Osteoblast (primary cell): ENCODE measurements around the gene BTRC. TPM values are rescaled to one million over a fixed set of nuclear protein-coding genes. Genes with fewer than 3 reads are reported as not detected.
"Not testable (repeated sequence)": the region's sequence is repeated elsewhere in the genome, so short reads cannot be mapped to it uniquely, and the experiment has no call there.

Experiments
- DNase-seq: peaks from one replicate; pipeline ENCODE4 v3.0.0; 2011; ENCODE audit warnings: low spot score, mixed read lengths; ENCODE audit not compliant: insufficient read length; ENCODE audit errors: missing footprints
- H2AFZ ChIP-seq: 2 replicates; pipeline ENCODE4 v1.6.0; 2011; ENCODE audit warnings: mild to moderate bottlenecking, low read length
- H3K27ac ChIP-seq: 2 replicates; pipeline ENCODE4 v1.5.1; 2011; ENCODE audit warnings: mild to moderate bottlenecking, low read depth, low read length, moderate library complexity
- H3K27me3 ChIP-seq: 2 replicates; pipeline ENCODE4 v1.6.0; 2012; ENCODE audit warnings: mild to moderate bottlenecking, control low read depth, inconsistent platforms, low read length, moderate library complexity; ENCODE audit not compliant: insufficient read depth
- H3K36me3 ChIP-seq: 2 replicates; pipeline ENCODE4 v1.5.1; 2011; ENCODE audit warnings: mild to moderate bottlenecking, low read length, control low read depth, moderate library complexity; ENCODE audit not compliant: insufficient read depth
- H3K4me1 ChIP-seq: 2 replicates; pipeline ENCODE4 v1.5.1; 2011; ENCODE audit warnings: mild to moderate bottlenecking, low read length, control low read depth, moderate library complexity; ENCODE audit not compliant: insufficient read depth
- H3K4me2 ChIP-seq: 2 replicates; pipeline ENCODE4 v1.6.0; 2011; ENCODE audit warnings: mild to moderate bottlenecking, low read length; ENCODE audit not compliant: insufficient read depth
- H3K4me3 ChIP-seq: fragments of 200-600 bp; sonication (generic); 3 replicates; pipeline ENCODE4 v1.5.1; 2012; ENCODE audit warnings: mild to moderate bottlenecking, low read length, inconsistent platforms; ENCODE audit not compliant: insufficient read depth
- H3K79me2 ChIP-seq: 2 replicates; pipeline ENCODE4 v1.6.0; 2012; ENCODE audit warnings: mild to moderate bottlenecking, low read length, control low read depth, inconsistent platforms; ENCODE audit not compliant: insufficient read depth
- H3K9me3 ChIP-seq: 2 replicates; pipeline ENCODE4 v1.5.1; 2011; ENCODE audit warnings: low read depth, low read length, control low read depth
- H4K20me1 ChIP-seq: 2 replicates; pipeline ENCODE4 v1.6.0; 2012; ENCODE audit warnings: mild to moderate bottlenecking, low read length, control low read depth; ENCODE audit not compliant: insufficient read depth
- CTCF ChIP-seq: IDR thresholded peaks from 2 replicates; pipeline ENCODE4 v1.5.1; 2011; ENCODE audit warnings: mild to moderate bottlenecking, low read depth, low read length, moderate library complexity; ENCODE audit errors: extremely low read depth
- total RNA-seq: library from RNA; depleted of rRNA; stranded (reverse); fragments of >200 nt; gene quantifications from 2 replicates; pipeline ENCODE4 v1.2.3, GENCODE V29; 2012

The BTRC gene
- total RNA-seq, 1 donor, result 11.2 TPM

GRCh38 chr10:101588879-101589278 lies 234.9 kb downstream of the BTRC start:
- H3K79me2 ChIP-seq, result peaks cover 26% of the 10 kb centered on the region
- H2AFZ ChIP-seq, result peak overlapping the region; percentile 85
- H4K20me1 ChIP-seq, result peaks cover 2% of the 10 kb centered on the region
- H3K9me3 ChIP-seq, result no peaks in the 10 kb centered on the region
- TF ChIP-seq CTCF, result no peak
- H3K4me2 ChIP-seq, result peak overlapping the region; percentile 99
- DNase-seq, result peak; percentile 93
- peaks cover 14% of the 10 kb centered on the region for H3K36me3 ChIP-seq
- peaks cover 19% of the 10 kb centered on the region for H3K4me1 ChIP-seq
- no peaks in the 10 kb centered on the region for H3K27me3 ChIP-seq
- peak overlapping the region; percentile 95 for H3K4me3 ChIP-seq
- peak overlapping the region; percentile 66 for H3K27ac ChIP-seq

GRCh38 chr10:101593331-101593730 lies 239.4 kb downstream of the BTRC start:
- H3K27ac ChIP-seq, DNase-seq, H3K4me2 ChIP-seq, H3K36me3 ChIP-seq, H4K20me1 ChIP-seq, H3K27me3 ChIP-seq, H3K4me3 ChIP-seq, H3K79me2 ChIP-seq, H3K9me3 ChIP-seq, H2AFZ ChIP-seq: not testable (repeated sequence)
- peaks cover 20% of the 10 kb centered on the region for H3K4me1 ChIP-seq

GRCh38 chr10:101595591-101596433 lies 241.8 kb downstream of the BTRC start:
- H3K4me2 ChIP-seq, result peak overlapping the region; percentile 54
- DNase-seq, result peak; percentile 66

GRCh38 chr10:101597091-101597900 lies 243.3 kb downstream of the BTRC start:
- TF ChIP-seq CTCF, result no peak
- H3K4me1 ChIP-seq, result peaks cover 11% of the 10 kb centered on the region
- H3K36me3 ChIP-seq, result peaks cover 10% of the 10 kb centered on the region
- no peak overlapping the region for H3K4me3 ChIP-seq
- no peaks in the 10 kb centered on the region for H3K9me3 ChIP-seq
- H3K4me2 ChIP-seq, result no peak overlapping the region
- H4K20me1 ChIP-seq, result peaks cover 2% of the 10 kb centered on the region
- DNase-seq, result no peak
- H3K79me2 ChIP-seq, result no peaks in the 10 kb centered on the region
- H3K27me3 ChIP-seq, result no peaks in the 10 kb centered on the region
- H2AFZ ChIP-seq, result no peak overlapping the region
- no peak overlapping the region for H3K27ac ChIP-seq

More at GRCh38 chr10:101595591-101596433, 241.8 kb downstream of the BTRC start:
- peak overlapping the region; percentile 19 for H2AFZ ChIP-seq
- no peaks in the 10 kb centered on the region for H3K27me3 ChIP-seq
- H3K4me1 ChIP-seq, result peaks cover 11% of the 10 kb centered on the region
- TF ChIP-seq CTCF, result no peak
- H3K79me2 ChIP-seq, result no peaks in the 10 kb centered on the region
- H3K36me3 ChIP-seq, result peaks cover 9% of the 10 kb centered on the region
- H4K20me1 ChIP-seq, result peaks cover 2% of the 10 kb centered on the region
- H3K4me3 ChIP-seq, result no peak overlapping the region
- no peaks in the 10 kb centered on the region for H3K9me3 ChIP-seq
- H3K27ac ChIP-seq, result no peak overlapping the region
